Natural killer cell (primary cell): ENCODE data around the gene GATAD1. TPM values are rescaled to one million over a fixed set of nuclear protein-coding genes. Genes with fewer than 3 reads are reported as not detected.

Source experiments
- ATAC-seq, 3 donors: fragments of 150-1000 bp in 2 of 3; fragments of 200-7000 bp in 1 of 3; cut with Tn5 transposase; 1 replicate in 1 of 3; 2 replicates in 2 of 3; pipeline ENCODE4 v1.10.0; 2021; ENCODE audit warnings: mild to moderate bottlenecking in 2 of 3, moderate library complexity in 2 of 3
- DNase-seq, 2 donors: peaks; one replicate each; pipeline versions ENCODE4 v3.0.0 to v3.0.0-alpha.2; 2013 to 2021; ENCODE audit warnings: mixed read lengths in 1 of 2
- H3K27ac ChIP-seq: one replicate; pipeline ENCODE4 v1.5.1; 2013; ENCODE audit warnings: mild to moderate bottlenecking, low read length
- H3K27me3 ChIP-seq: one replicate; pipeline ENCODE4 v1.6.1; 2013; ENCODE audit warnings: low read length; ENCODE audit not compliant: control insufficient read depth, insufficient read depth
- H3K36me3 ChIP-seq: one replicate; pipeline ENCODE4 v1.6.1; 2013; ENCODE audit warnings: low read length; ENCODE audit not compliant: control insufficient read depth, insufficient read depth
- H3K4me1 ChIP-seq: one replicate; pipeline ENCODE4 v1.6.1; 2013; ENCODE audit warnings: low read length; ENCODE audit not compliant: control insufficient read depth, insufficient read depth
- H3K4me3 ChIP-seq: one replicate; pipeline ENCODE4 v1.5.1; 2013; ENCODE audit warnings: low read length
- H3K9me3 ChIP-seq: one replicate; pipeline ENCODE4 v1.6.1; 2013; ENCODE audit warnings: low read length; ENCODE audit not compliant: control insufficient read depth, insufficient read depth
- H3K27ac Mint-ChIP-seq, 2 donors: one replicate each; pipeline ENCODE4 v1.8.0; 2022; ENCODE audit warnings: mild to moderate bottlenecking in 2 of 2, mixed read lengths in 2 of 2, moderate library complexity in 1 of 2
- H3K27me3 Mint-ChIP-seq, 2 donors: one replicate each; pipeline ENCODE4 v1.8.0; 2022; ENCODE audit warnings: low read depth in 2 of 2, mixed read lengths in 2 of 2
- H3K36me3 Mint-ChIP-seq: one replicate; pipeline ENCODE4 v1.8.0; 2022; ENCODE audit warnings: mixed read lengths
- H3K4me1 Mint-ChIP-seq, 2 donors: one replicate each; pipeline ENCODE4 v1.8.0; 2022; ENCODE audit warnings: mixed read lengths in 2 of 2
- H3K4me3 Mint-ChIP-seq: one replicate; pipeline ENCODE4 v1.8.0; 2022; ENCODE audit warnings: mild to moderate bottlenecking, moderate library complexity, mixed read lengths
- H3K9me3 Mint-ChIP-seq, 2 donors: one replicate each; pipeline ENCODE4 v1.8.0; 2022; ENCODE audit warnings: mixed read lengths in 2 of 2
- WGBS: methylation state at CpG from one replicate; pipeline ENCODE4 v1.1.7; 2013; ENCODE audit warnings: missing lambda C conversion rate; ENCODE audit not compliant: insufficient coverage; 5-methylcytosine and 5-hydroxymethylcytosine counted together
- intact Hi-C: fragments of 100-400 bp; cut with micrococcal nuclease; formaldehyde crosslinking; loops from one replicate; pipeline ENCODE4 v1.14.2; 2022
- total RNA-seq, 4 donors: library from RNA; stranded (reverse); fragments of 120-200 nt in 1 of 4; gene quantifications; one replicate each; pipeline versions ENCODE4 v1.2.3 to v1.2.4, GENCODE V29; 2013 to 2022
- TF ChIP-seq, protein P1 (sequence below): fragments of 200-600 bp; IDR thresholded peaks from one replicate; pipeline ENCODE4 v1.8.0; 2022; ENCODE audit warnings: antibody characterized with exemption

GATAD1 gene
- total RNA-seq, 3 donors from 2014 or later (not counting 1 experiment from before 2014, with no cell fraction given): 32.5 to 43.3 (median 35.0) TPM

DNA sequence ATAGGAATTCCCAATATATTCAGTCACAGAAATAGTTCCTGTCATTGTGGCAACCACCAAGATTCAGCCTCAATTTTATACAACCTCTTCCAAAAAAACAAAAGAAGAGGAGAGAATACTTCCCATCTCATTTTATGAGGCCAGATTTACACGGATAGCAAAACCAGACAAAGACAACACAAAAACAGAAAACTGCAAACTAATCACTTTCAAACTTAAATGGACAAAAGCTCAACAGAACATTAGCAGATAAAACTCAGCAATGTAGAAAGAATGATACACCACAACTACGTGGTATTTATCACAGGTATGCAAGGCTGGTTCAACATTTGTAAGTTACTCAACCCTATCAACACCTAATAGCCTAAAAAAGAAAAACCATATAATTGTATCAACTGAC is 59.1 kb downstream of the GATAD1 start:
- H3K27me3 Mint-ChIP-seq: no peaks in the 10 kb centered on the region
- Histone ChIP-seq H3K9me3 (no peaks in the 10 kb centered on the region), H3K36me3 (peaks cover 34% of the 10 kb centered on the region), H3K27me3 (no peaks in the 10 kb centered on the region), H3K27ac (no peak overlapping the region), H3K4me3 (no peak overlapping the region), H3K4me1 (no peaks in the 10 kb centered on the region)
- TF ChIP-seq, protein P1, sequence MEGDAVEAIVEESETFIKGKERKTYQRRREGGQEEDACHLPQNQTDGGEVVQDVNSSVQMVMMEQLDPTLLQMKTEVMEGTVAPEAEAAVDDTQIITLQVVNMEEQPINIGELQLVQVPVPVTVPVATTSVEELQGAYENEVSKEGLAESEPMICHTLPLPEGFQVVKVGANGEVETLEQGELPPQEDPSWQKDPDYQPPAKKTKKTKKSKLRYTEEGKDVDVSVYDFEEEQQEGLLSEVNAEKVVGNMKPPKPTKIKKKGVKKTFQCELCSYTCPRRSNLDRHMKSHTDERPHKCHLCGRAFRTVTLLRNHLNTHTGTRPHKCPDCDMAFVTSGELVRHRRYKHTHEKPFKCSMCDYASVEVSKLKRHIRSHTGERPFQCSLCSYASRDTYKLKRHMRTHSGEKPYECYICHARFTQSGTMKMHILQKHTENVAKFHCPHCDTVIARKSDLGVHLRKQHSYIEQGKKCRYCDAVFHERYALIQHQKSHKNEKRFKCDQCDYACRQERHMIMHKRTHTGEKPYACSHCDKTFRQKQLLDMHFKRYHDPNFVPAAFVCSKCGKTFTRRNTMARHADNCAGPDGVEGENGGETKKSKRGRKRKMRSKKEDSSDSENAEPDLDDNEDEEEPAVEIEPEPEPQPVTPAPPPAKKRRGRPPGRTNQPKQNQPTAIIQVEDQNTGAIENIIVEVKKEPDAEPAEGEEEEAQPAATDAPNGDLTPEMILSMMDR: no peak
- 90% methylated on average over 2 of the region's 2 CpGs for WGBS
- intact Hi-C loops: no loop called here
- H3K27ac Mint-ChIP-seq: no peak overlapping the region
- H3K4me3 Mint-ChIP-seq: no peak overlapping the region
- DNase-seq: no peak
- no peak for ATAC-seq
- no peaks in the 10 kb centered on the region for H3K9me3 Mint-ChIP-seq
- H3K4me1 Mint-ChIP-seq: no peaks in the 10 kb centered on the region
- H3K36me3 Mint-ChIP-seq: peaks cover 14% of the 10 kb centered on the region

DNA sequence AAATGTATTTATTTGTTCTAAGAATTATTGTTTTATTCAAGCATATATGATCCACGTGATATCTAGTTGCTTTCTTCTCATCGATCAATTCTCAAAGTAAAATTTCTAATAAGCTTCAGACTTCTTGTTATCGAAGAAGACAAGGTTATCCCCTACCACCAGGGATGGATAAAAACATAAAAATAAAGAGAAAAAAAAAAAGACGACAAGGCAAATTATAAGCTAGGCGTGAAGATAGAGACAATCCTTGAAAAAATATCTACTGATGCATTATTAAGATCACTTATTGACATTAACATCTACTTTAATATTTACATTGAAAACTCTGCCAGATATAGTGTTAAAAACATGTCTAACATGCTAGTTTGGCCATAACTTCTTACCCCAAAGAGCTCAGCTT is 61.7 kb downstream of the GATAD1 start:
- Mint-ChIP-seq H3K36me3 (peaks cover 14% of the 10 kb centered on the region), H3K27me3 (no peaks in the 10 kb centered on the region), H3K9me3 (no peaks in the 10 kb centered on the region), H3K4me1 (no peaks in the 10 kb centered on the region), H3K4me3 (no peak overlapping the region), H3K27ac (no peak overlapping the region)
- peaks cover 28% of the 10 kb centered on the region for H3K36me3 ChIP-seq
- H3K4me1 ChIP-seq: no peaks in the 10 kb centered on the region
- no peaks in the 10 kb centered on the region for H3K9me3 ChIP-seq
- no peak overlapping the region for H3K27ac ChIP-seq
- DNase-seq (no peak), ATAC-seq (no peak)
- intact Hi-C loops: no loop called here
- WGBS: 100% methylated on average over 3 of the region's 5 CpGs
- TF ChIP-seq, protein P1: no peak
- no peak overlapping the region for H3K4me3 ChIP-seq
- no peaks in the 10 kb centered on the region for H3K27me3 ChIP-seq

Other genes starting within 250 kb of the GATAD1 start
- 10 to 100 TPM; 55.4 to 76.7 (median 62.6) TPM for gene KRIT1, start 201.6 kb upstream of the GATAD1 start, total RNA-seq
- gene ANKIB1, start 201.5 kb upstream of the GATAD1 start, total RNA-seq: 10 to 100 TPM; 70.6 to 90.2 (median 86.6) TPM
- not detected for gene ERVW-1, start 30.5 kb downstream of the GATAD1 start, total RNA-seq
- gene PEX1, start 81.0 kb downstream of the GATAD1 start, total RNA-seq: 10 to 100 TPM; 22.8 to 26.7 (median 26.2) TPM
- 10 to 100 TPM; 32.2 to 42.4 (median 35.7) TPM for gene RBM48, start 81.3 kb downstream of the GATAD1 start, total RNA-seq
- gene FAM133B, start 142.9 kb downstream of the GATAD1 start, total RNA-seq: 10 to 100 TPM; 68.5 to 75.1 (median 72.5) TPM